ENCODE data around the gene TEKT5. TPM values are rescaled to one million over a fixed set of nuclear protein-coding genes. Genes with fewer than 3 reads are reported as not detected.

TEKT5 gene
- total RNA-seq, 1 experiment from 2014 or later: not detected

- intact Hi-C loops (cut with micrococcal nuclease; ENCODE audit: unreplicated experiment): loop anchor here (10.0 kb wide), 1 partner anchor 67 kb away; no protein-coding TSS in a partner anchor
- POLR2A ChIA-PET: no interaction called here
- peaks cover 3% of the 10 kb centered on the region; the same call in 1 of the 2 replicates for H3K4me1 ChIP-seq
- no peaks in the 10 kb centered on the region for H3K36me3 Mint-ChIP-seq (ENCODE audit: insufficient read depth, unreplicated experiment)
- CTCF ChIA-PET: interaction anchor here (1.3 kb wide), 1 partner anchor 217 kb away, joined by 8 read pairs; no protein-coding TSS in a partner anchor
- no peak overlapping the region for H3K4me3 Mint-ChIP-seq (ENCODE audit: unreplicated experiment)
- no peak for DNase-seq
- TF ChIP-seq CTCF (IDR thresholded peaks at IDR 0.05; ENCODE audit: insufficient read depth in 1 of 2, low read depth in 1 of 2, low read length in 1 of 2, severe bottlenecking in 1 of 2, unreplicated experiment in 1 of 2): no peak
- no peaks in the 10 kb centered on the region for H3K27me3 ChIP-seq (replicated peaks; ENCODE audit: control insufficient read depth, insufficient read depth, low read length)
- H3K36me3 ChIP-seq (ENCODE audit: control insufficient read depth, insufficient read depth, low read length): no peaks in the 10 kb centered on the region
- BruUV-seq (replicated peaks): no TSS peak
- H3K27me3 Mint-ChIP-seq (ENCODE audit: insufficient read depth, unreplicated experiment): no peaks in the 10 kb centered on the region
- no peak overlapping the region for H3K4me3 ChIP-seq (ENCODE audit: low read depth, low read length)
- no peaks in the 10 kb centered on the region for H3K9me3 Mint-ChIP-seq (ENCODE audit: unreplicated experiment)
- 0 out of 2 replicates have a peak, but pooled peaks cover 6% of the 10 kb centered on the region for H3K9me3 ChIP-seq
- H3K4me1 Mint-ChIP-seq (ENCODE audit: low read depth, unreplicated experiment): no peaks in the 10 kb centered on the region
- H3K27ac Mint-ChIP-seq (ENCODE audit: unreplicated experiment): no peak overlapping the region
Observed at GRCh38 chr16:10731790-10732189, 37.1 kb upstream of the TEKT5 start.

DNA sequence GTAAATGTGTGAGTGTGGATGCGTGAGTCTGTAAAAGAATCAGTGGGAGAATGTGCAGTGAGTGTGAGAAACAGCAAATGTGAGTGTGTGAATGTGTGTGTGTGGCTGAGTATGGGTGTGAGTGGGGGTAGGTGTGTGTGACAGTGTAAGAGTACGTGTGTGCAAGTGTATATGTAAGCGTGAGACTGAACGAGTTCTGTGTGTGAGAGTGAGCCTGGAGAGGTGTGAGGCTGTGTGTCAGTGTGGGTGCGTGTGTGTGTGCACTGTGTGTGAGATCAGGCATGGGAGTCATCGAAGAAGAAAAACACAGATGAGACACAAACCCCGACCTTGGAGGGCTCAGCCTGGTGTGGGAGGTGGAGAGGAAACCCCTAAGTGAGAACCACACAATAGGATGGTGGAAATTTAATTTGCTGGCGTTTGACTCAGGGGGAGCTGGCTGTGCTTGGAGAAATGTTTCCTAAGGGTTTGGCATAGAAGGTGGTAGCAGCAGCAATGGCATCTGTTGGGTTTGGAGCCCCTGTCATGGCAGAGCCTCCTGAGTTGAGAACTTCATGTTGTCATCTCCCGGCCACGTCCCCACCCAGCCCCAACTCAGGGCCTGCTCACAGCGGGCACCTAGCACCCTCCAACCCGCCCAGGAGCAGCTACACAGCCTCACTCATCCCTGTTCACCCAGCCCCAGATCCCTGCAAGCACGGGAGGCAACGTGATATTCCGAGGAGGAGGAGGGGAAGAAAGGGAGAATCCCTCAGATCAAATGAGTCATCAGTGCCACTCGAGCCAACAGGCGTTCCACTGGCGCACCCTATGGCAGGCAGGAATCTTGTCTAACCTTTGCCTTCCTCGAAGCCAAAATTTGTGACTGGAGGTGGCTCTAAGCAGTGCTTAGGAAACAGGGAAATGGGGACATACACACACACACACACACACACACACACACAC lies 34.6 kb upstream of the TEKT5 start:
- no peaks in the 10 kb centered on the region for H3K27me3 ChIP-seq (replicated peaks; ENCODE audit: control insufficient read depth, insufficient read depth, low read length)
- H3K4me3 Mint-ChIP-seq (ENCODE audit: unreplicated experiment): no peak overlapping the region
- H3K9me3 ChIP-seq: 0 out of 2 replicates have a peak, but pooled peaks cover 6% of the 10 kb centered on the region
- no peaks in the 10 kb centered on the region for H3K9me3 Mint-ChIP-seq (ENCODE audit: unreplicated experiment)
- intact Hi-C loops (cut with micrococcal nuclease; ENCODE audit: unreplicated experiment): loop anchor here (10.0 kb wide), 1 partner anchor 65 kb away; no protein-coding TSS in a partner anchor
- no peaks in the 10 kb centered on the region for H3K4me1 ChIP-seq
- H3K27ac Mint-ChIP-seq (ENCODE audit: unreplicated experiment): no peak overlapping the region
- no peak for TF ChIP-seq CTCF (IDR thresholded peaks at IDR 0.05; ENCODE audit: insufficient read depth in 1 of 2, low read depth in 1 of 2, low read length in 1 of 2, severe bottlenecking in 1 of 2, unreplicated experiment in 1 of 2)
- no TSS peak for BruUV-seq (replicated peaks)
- H3K36me3 ChIP-seq (ENCODE audit: control insufficient read depth, insufficient read depth, low read length): no peaks in the 10 kb centered on the region
- no peaks in the 10 kb centered on the region for H3K27me3 Mint-ChIP-seq (ENCODE audit: insufficient read depth, unreplicated experiment)
- DNase-seq: no peak
- no peak overlapping the region for H3K4me3 ChIP-seq (ENCODE audit: low read depth, low read length)
- H3K4me1 Mint-ChIP-seq (ENCODE audit: low read depth, unreplicated experiment): no peaks in the 10 kb centered on the region
- POLR2A ChIA-PET: no interaction called here
- CTCF ChIA-PET: no interaction called here
- H3K36me3 Mint-ChIP-seq (ENCODE audit: insufficient read depth, unreplicated experiment): no peaks in the 10 kb centered on the region

DNA sequence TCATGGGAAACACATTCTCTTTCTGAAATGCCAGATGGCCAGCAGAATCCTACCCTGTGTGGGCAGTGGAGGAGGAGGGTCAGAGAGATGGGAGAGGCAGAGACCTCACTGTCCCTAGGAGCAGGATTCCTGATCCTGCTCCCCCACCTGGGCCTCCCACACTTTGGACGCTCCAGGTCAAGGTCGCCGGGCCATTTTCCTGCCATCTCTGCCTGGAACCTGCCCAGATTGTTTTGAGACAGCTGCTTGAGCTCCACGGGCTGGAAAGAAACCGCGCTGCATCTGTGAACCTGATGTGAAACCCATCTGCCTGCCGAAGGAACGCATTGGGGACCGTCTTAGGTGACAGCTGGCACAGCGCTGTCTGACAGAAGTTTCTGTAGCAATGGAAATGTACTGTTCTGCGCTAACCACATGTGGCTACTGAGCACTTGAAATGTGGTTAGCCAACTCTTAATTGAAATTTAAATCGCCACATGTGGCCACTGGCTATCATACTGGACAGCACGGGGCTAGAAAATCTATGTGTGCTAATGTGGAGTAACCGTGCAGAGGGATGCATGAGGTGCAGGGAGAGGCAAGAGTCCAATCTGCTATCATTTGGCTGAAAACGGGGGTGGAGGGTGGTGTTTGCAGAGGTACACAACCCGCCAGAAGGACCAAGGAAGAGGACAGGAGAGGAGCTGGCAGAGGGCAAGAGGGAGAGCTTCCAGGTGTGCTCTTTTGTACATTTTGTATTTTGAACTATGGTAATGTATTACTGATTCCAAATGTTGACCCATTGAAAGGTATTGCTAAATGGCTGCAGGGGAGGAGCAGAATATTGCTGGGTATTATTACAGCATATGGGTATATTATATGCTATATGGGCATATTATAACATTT lies 33.5 kb upstream of the TEKT5 start:
- no peak overlapping the region for H3K4me3 Mint-ChIP-seq (ENCODE audit: unreplicated experiment)
- H3K36me3 Mint-ChIP-seq (ENCODE audit: insufficient read depth, unreplicated experiment): no peaks in the 10 kb centered on the region
- H3K4me3 ChIP-seq (ENCODE audit: low read depth, low read length): no peak overlapping the region
- ChIA-PET CTCF (interaction anchor here (0.7 kb wide), 1 partner anchor 46 kb away, joined by 3 read pairs; no protein-coding TSS in a partner anchor), POLR2A (no interaction called here)
- H3K36me3 ChIP-seq (ENCODE audit: control insufficient read depth, insufficient read depth, low read length): no peaks in the 10 kb centered on the region
- no peaks in the 10 kb centered on the region for H3K4me1 ChIP-seq
- H3K4me1 Mint-ChIP-seq (ENCODE audit: low read depth, unreplicated experiment): no peaks in the 10 kb centered on the region
- no peak for TF ChIP-seq CTCF (IDR thresholded peaks at IDR 0.05; ENCODE audit: insufficient read depth in 1 of 2, low read depth in 1 of 2, low read length in 1 of 2, severe bottlenecking in 1 of 2, unreplicated experiment in 1 of 2)
- no peaks in the 10 kb centered on the region for H3K27me3 ChIP-seq (replicated peaks; ENCODE audit: control insufficient read depth, insufficient read depth, low read length)
- 0 out of 2 replicates have a peak, but pooled peaks cover 5% of the 10 kb centered on the region for H3K9me3 ChIP-seq
- H3K27me3 Mint-ChIP-seq (ENCODE audit: insufficient read depth, unreplicated experiment): no peaks in the 10 kb centered on the region
- intact Hi-C loops (cut with micrococcal nuclease; ENCODE audit: unreplicated experiment): no loop called here
- no peak for DNase-seq
- no peaks in the 10 kb centered on the region for H3K9me3 Mint-ChIP-seq (ENCODE audit: unreplicated experiment)
- H3K27ac Mint-ChIP-seq (ENCODE audit: unreplicated experiment): no peak overlapping the region
- BruUV-seq (replicated peaks): no TSS peak

All from Caco-2 (cell line).